ENCODE results near the gene KCND3.

GRCh38 chr1:111789142-111789541, 200.3 kb downstream of the KCND3 start:
- TF ChIP-seq CTCF (IDR thresholded peaks at IDR 0.05; ENCODE audit: poor library complexity, severe bottlenecking) = no peak
- TF ChIP-seq REST (IDR thresholded peaks at IDR 0.05; ENCODE audit: borderline replicate concordance) = no peak
- TF ChIP-seq POLR2AphosphoS5 (IDR thresholded peaks at IDR 0.05) = no peak
- TF ChIP-seq EP300 (conservative IDR thresholded peaks at IDR 0.05; ENCODE audit: poor library complexity, severe bottlenecking) = no peak
- TF ChIP-seq SMC3 (conservative IDR thresholded peaks at IDR 0.05; ENCODE audit: poor library complexity) = no peak
